Measurements from ENCODE around the gene NET1. TPM values are rescaled to one million over a fixed set of nuclear protein-coding genes. Genes with fewer than 3 reads are reported as not detected.
"Not testable (repeated sequence)": the region's sequence is repeated elsewhere in the genome, so short reads cannot be mapped to it uniquely, and the experiment has no call there.

NET1 gene
- total RNA-seq, 3 donors from 2014 or later: 213 to 399 (median 359) TPM

DNA sequence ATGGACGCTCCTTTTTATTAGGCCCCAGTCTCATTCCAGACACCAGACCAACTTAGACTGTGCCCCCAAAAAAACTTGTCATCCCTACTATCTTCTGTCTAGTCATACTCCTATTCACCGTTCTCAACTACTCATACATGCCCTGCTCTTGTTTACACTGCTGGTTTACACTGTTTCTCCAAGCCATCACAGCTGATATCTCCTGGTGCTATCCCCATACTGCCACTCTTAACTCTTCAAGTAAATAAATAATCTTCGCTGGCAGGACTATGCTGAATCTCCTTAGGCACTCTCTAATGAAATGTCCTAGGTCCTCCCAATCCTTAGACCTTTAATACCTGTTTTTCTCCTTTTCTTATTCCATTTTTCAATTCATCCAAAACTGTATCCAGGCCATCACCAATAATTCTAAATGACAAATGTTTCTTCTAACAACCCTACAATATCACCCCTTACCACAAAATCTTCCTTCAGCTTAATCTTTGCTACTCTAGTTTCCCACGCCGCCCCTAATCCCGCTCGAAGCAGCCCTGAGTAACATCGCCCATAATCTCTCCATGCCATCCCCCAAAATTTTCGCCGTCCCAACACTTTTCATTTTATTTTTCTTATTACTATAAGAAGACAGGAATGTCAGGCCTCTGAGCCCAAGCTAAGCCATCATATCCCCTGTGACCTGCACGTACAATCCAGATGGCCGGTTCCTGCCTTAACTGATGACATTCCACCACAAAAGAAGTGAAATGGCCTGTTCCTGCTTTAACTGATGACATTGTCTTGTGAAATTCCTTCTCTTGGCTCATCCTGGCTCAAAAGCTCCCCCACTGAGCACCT is 63.8 kb downstream of the NET1 start:
- H3K9me3 ChIP-seq; H3K4me3 ChIP-seq; intact Hi-C loops (cut with DNase I, micrococcal nuclease); DNase-seq; ATAC-seq; H3K4me1 ChIP-seq (ENCODE audit: low read depth); H3K36me3 ChIP-seq (ENCODE audit: low read depth): not testable (repeated sequence)

DNA sequence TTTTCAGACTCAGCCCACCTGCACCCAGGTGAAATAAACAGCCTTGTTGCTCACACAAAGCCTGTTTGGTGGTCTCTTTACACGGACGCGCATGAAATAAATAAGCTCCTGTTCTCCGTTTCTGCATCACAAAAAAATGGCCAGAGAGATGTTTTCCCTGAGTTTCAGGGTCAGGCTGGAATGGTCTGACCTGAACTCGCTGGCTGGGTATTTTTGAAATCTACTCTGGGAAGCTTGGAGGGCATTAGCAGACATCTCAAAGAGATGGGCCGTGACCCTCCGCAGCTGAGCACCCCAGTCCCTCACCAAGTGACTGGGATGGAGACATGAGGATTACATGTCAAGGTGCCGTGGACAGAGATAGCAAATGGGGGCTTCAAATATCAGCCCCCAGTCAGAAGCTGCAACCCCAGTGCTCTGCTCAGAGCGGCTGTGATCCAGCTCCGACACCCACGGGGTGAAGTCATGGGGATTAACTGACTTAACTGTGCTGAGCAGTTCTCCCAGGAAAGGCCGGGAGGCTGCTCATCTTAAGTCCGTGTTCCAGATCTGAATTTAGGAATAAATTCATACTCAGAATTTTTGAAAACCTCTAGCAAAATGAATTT is 64.7 kb downstream of the NET1 start:
- no peak for ATAC-seq
- Histone ChIP-seq H3K9me3 (no peaks in the 10 kb centered on the region), H3K36me3 (ENCODE audit: low read depth) (no peaks in the 10 kb centered on the region), H3K4me1 (ENCODE audit: low read depth) (no peaks in the 10 kb centered on the region), H3K4me3 (no peak overlapping the region)
- no peak for DNase-seq
- TF ChIP-seq, protein P1, sequence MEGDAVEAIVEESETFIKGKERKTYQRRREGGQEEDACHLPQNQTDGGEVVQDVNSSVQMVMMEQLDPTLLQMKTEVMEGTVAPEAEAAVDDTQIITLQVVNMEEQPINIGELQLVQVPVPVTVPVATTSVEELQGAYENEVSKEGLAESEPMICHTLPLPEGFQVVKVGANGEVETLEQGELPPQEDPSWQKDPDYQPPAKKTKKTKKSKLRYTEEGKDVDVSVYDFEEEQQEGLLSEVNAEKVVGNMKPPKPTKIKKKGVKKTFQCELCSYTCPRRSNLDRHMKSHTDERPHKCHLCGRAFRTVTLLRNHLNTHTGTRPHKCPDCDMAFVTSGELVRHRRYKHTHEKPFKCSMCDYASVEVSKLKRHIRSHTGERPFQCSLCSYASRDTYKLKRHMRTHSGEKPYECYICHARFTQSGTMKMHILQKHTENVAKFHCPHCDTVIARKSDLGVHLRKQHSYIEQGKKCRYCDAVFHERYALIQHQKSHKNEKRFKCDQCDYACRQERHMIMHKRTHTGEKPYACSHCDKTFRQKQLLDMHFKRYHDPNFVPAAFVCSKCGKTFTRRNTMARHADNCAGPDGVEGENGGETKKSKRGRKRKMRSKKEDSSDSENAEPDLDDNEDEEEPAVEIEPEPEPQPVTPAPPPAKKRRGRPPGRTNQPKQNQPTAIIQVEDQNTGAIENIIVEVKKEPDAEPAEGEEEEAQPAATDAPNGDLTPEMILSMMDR (IDR thresholded peaks at IDR 0.05): no peak
- intact Hi-C loops (cut with DNase I, micrococcal nuclease): no loop called here

DNA sequence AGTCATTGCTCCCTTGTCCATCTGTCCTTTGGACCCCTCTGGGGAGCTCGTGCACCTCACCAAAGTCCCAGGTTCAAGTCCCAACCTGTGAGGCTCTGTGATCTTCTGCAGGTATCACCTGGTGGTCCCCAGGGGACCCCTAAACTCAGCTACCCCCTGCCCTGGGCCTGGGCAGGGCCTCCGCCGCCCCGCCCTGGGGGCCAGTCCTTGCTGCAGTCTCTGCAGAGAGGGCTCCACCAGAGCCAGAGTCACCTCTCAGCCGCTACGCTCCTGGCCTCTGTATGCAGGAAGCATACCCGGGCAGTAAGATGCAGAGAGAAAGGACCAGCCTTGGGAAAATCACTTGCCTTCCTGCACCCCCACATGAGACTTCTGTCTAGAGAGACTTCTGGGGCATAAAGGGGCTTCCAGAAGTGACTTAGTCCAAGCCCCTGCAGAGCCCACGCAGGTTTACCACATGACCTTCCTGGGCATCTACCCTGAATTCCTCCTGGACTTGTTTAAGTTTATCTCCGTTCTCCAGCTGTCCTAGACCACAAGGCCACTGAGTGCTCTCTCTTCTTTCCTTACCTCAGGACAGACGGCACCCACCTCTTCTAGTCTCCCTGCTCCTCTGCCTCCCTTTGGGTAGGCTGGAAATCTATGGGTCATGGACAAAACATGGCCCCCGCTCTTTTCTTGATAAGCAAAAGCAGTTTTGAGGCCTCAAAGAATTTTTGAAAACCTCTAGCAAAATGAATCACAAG is 65.8 kb downstream of the NET1 start:
- ATAC-seq: no peak

DNA sequence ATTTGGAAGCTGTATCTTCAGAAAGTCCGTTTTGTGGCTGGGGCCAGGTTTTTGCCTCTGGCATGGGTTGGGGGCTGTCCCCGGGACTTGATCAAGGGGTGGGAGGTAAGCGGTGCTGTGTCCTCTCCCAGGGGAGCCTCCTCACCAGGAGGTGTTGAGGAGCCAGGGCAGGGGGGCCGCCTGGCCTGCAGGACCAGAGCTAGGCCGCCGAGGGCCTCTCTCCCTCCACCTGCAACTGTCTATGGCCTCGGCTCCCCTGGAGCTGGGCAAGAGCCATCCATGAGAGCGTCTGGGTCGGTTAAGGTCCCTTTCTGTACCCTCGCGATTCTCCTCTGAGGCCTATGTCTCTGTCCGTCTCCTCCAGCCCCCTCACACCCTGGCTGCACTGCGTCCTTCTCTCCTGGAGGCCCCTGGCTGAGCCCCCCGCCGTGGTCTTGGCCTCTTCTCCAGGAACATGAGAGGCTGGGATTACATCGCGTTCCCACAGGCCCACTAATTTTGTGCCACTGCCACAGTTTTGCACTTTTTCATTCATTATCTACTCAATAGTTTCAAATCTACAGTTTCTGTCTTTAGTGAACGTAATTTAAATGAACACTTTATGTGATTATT is 66.4 kb downstream of the NET1 start:
- TF ChIP-seq, protein P1 (IDR thresholded peaks at IDR 0.05): no peak
- H3K9me3 ChIP-seq: no peaks in the 10 kb centered on the region
- no peaks in the 10 kb centered on the region for H3K4me1 ChIP-seq (ENCODE audit: low read depth)
- no peaks in the 10 kb centered on the region for H3K36me3 ChIP-seq (ENCODE audit: low read depth)
- H3K4me3 ChIP-seq: no peak overlapping the region
- ATAC-seq (no peak), DNase-seq (no peak)
- intact Hi-C loops (cut with DNase I, micrococcal nuclease): no loop called here

More for the DNA sequence above, 65.8 kb downstream of the NET1 start:
- TF ChIP-seq, protein P1 (IDR thresholded peaks at IDR 0.05): no peak
- DNase-seq: no peak
- Histone ChIP-seq H3K36me3 (ENCODE audit: low read depth) (no peaks in the 10 kb centered on the region), H3K4me1 (ENCODE audit: low read depth) (no peaks in the 10 kb centered on the region), H3K9me3 (no peaks in the 10 kb centered on the region), H3K4me3 (no peak overlapping the region)
- intact Hi-C loops (cut with DNase I, micrococcal nuclease): no loop called here

DNA sequence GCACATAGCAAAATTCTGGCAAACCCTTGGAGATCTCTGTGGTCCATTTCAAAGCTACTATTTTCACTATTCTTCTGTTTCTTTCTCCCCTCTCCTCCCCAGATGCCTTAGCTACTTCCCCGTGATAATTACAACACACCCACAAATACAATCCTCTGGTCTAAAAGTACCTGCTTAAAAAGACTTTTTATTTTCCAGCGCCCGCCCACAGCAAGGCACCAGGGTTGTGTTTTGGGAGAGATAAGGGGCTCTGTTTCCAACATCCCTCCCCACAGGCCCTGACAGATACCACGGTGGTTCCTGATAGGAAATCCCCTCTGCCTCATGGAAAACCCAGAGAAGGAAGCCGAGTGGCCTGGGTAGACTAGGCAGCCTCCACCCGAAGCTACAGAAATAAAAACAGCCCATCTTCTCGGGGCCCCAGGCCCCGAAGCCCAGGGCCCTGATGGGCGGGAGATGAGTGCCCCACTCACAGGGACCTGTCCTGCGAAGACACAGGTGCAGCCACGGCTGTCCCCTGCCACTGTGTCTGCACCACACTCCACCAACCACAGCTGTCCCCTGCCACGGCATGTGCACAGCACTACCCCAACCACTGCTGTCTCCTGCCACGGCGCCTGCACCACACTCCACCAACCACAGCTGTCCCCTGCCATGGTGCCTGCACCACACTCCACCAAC is 67.3 kb downstream of the NET1 start:
- Histone ChIP-seq H3K4me3 (no peak overlapping the region), H3K9me3 (no peaks in the 10 kb centered on the region), H3K36me3 (ENCODE audit: low read depth) (no peaks in the 10 kb centered on the region), H3K4me1 (ENCODE audit: low read depth) (no peaks in the 10 kb centered on the region)
- TF ChIP-seq, protein P1 (IDR thresholded peaks at IDR 0.05): no peak
- intact Hi-C loops (cut with DNase I, micrococcal nuclease): no loop called here
- peak; percentile 20 for ATAC-seq
- DNase-seq: no peak
